HepG2 (cell line): ENCODE data around the gene MAN2B2. TPM values are rescaled to one million over a fixed set of nuclear protein-coding genes. Genes with fewer than 3 reads are reported as not detected.
A peak's percentile ranks its signal among the peaks of the same experiment; 100 is the strongest.

Source experiments
- ATAC-seq: fragments of 200-7000 bp; cut with Tn5 transposase; 3 replicates; pipeline ENCODE4 v1.9.1; 2020; ENCODE audit warnings: mild to moderate bottlenecking, moderate library complexity
- BruUV-seq: library from RNA; stranded (reverse); fragments of 400-500 nt; replicated peaks from 2 replicates; lab custom pipeline; 2021; lab: Mats Ljungman, UMichigan
- CTCF ChIA-PET: fragments of 300-600 bp; formaldehyde crosslinking; extraction: SDS; loops from one replicate; lab custom pipeline; 2021; ENCODE audit warnings: low total read pairs, inconsistent platforms, low intra/inter-chr PET ratio; lab: Yijun Ruan, JAX
- POLR2A ChIA-PET: fragments of 350-600 bp; sonication (Branson Sonifier 250); formaldehyde crosslinking; loops from one replicate; lab custom pipeline; 2020; ENCODE audit warnings: antibody characterized with exemption, inconsistent platforms; lab: Yijun Ruan, JAX
- DNase-seq: peaks from one replicate; pipeline ENCODE4 v3.0.0-alpha.2; 2015; ENCODE audit warnings: low spot score
- FAIRE-seq: peaks from 3 replicates; lab custom pipeline; 2011; peaks lifted over from hg19 to GRCh38; lab: Jason Lieb, UNC
- H2AFZ ChIP-seq: one replicate; pipeline ENCODE4 v1.6.1; 2011; ENCODE audit warnings: low read length, inconsistent platforms
- H3K27ac ChIP-seq: fragments of 300-600 bp; 3 replicates; pipeline ENCODE4 v1.8.0; 2011; ENCODE audit warnings: mixed run types, mild to moderate bottlenecking, mixed read lengths, low read length, inconsistent platforms; ENCODE audit not compliant: insufficient read depth; ENCODE audit errors: extremely low read length
- H3K27me3 ChIP-seq, 2 experiments: fragments of 200-600 bp in 1 of 2; 2 replicates in 1 of 2; 3 replicates in 1 of 2; pipeline versions ENCODE4 v1.6.0 to v1.8.0; 2011; ENCODE audit warnings: low read length in 2 of 2, mild to moderate bottlenecking in 2 of 2, moderate library complexity in 2 of 2, inconsistent platforms in 1 of 2; ENCODE audit not compliant: insufficient read depth in 2 of 2, control insufficient read depth in 1 of 2
- H3K36me3 ChIP-seq, 2 experiments: fragments of 200-600 bp in 1 of 2; replicated peaks in 1 of 2; 2 replicates in 1 of 2; 3 replicates in 1 of 2; pipeline versions ENCODE4 v1.5.1 to v1.8.0; 2011; ENCODE audit warnings: low read length in 2 of 2, inconsistent platforms in 1 of 2; ENCODE audit not compliant: insufficient read depth in 2 of 2, control insufficient read depth in 1 of 2
- H3K4me1 ChIP-seq: 2 replicates; pipeline ENCODE4 v1.5.1; 2012; ENCODE audit warnings: low read length, inconsistent platforms; ENCODE audit not compliant: insufficient read depth
- H3K4me2 ChIP-seq: 2 replicates; pipeline ENCODE4 v1.6.0; 2011; ENCODE audit warnings: low read depth, low read length, inconsistent platforms
- H3K4me3 ChIP-seq, 3 experiments: fragments of 200-600 bp in 1 of 3; sonication (generic), shearing (Covaris generic) in 1 of 3; replicated peaks in 1 of 3; 2 replicates each; pipeline ENCODE4 v1.5.1; 2011 to 2016; ENCODE audit warnings: low read length in 3 of 3, inconsistent platforms in 2 of 3, low read depth in 2 of 3, mild to moderate bottlenecking in 2 of 3, control low read depth in 1 of 3, mixed read lengths in 1 of 3; ENCODE audit not compliant: insufficient read depth in 1 of 3
- H3K79me2 ChIP-seq: one replicate; pipeline ENCODE4 v1.6.1; 2011; ENCODE audit warnings: low read length, inconsistent platforms; ENCODE audit not compliant: insufficient read depth
- H3K9ac ChIP-seq: 2 replicates; pipeline ENCODE4 v1.6.0; 2011; ENCODE audit warnings: mild to moderate bottlenecking, low read depth, low read length, inconsistent platforms; ENCODE audit not compliant: insufficient read depth
- H3K9me3 ChIP-seq: 2 replicates; pipeline ENCODE4 v1.5.1; 2012; ENCODE audit warnings: mild to moderate bottlenecking, low read length
- H4K20me1 ChIP-seq: 2 replicates; pipeline ENCODE4 v1.6.0; 2011; ENCODE audit warnings: inconsistent platforms, mild to moderate bottlenecking, low read length, moderate library complexity; ENCODE audit not compliant: insufficient read depth
- AGO2 ChIP-seq: fragments of 200-400 bp; formaldehyde crosslinking; optimal IDR thresholded peaks from 2 replicates; pipeline ENCODE3; 2017; ENCODE audit warnings: mild to moderate bottlenecking, low read depth, low read length, moderate library complexity
- ARNT ChIP-seq: fragments of 450-650 bp; IDR thresholded peaks from 2 replicates; pipeline ENCODE4 v1.6.1; 2017
- HHEX ChIP-seq: IDR thresholded peaks from 2 replicates; pipeline ENCODE4 v1.6.1; 2016; ENCODE audit warnings: control low read depth
- HNF4G ChIP-seq, 2 experiments: sonication (generic) in 1 of 2; formaldehyde crosslinking in 1 of 2; IDR thresholded peaks; 2 replicates each; pipeline versions ENCODE4 v1.4.0 to v1.6.1; 2011 to 2020; ENCODE audit warnings: borderline replicate concordance in 2 of 2, low read depth in 2 of 2, mild to moderate bottlenecking in 2 of 2, low read length in 1 of 2, missing genetic modification reagents in 1 of 2, moderate library complexity in 1 of 2
- HOXA3 ChIP-seq: sonication (generic); formaldehyde crosslinking; IDR thresholded peaks from 2 replicates; pipeline ENCODE4 v1.5.0; 2020; ENCODE audit warnings: missing genetic modification reagents
- ISX ChIP-seq: sonication (generic); formaldehyde crosslinking; conservative IDR thresholded peaks from 2 replicates; pipeline ENCODE4 v1.5.0; 2020; ENCODE audit warnings: missing genetic modification reagents
- KLF9 ChIP-seq: IDR thresholded peaks from 2 replicates; pipeline ENCODE4 v1.6.1; 2016; ENCODE audit warnings: low read depth
- NR3C1 ChIP-seq: sonication (generic); formaldehyde crosslinking; IDR thresholded peaks from 2 replicates; pipeline ENCODE4 v1.4.0; 2020; ENCODE audit warnings: missing genetic modification reagents
- PAF1 ChIP-seq: IDR thresholded peaks from 2 replicates; pipeline ENCODE4 v1.6.1; 2016; ENCODE audit warnings: missing genetic modification reagents, missing compliant biosample characterization
- RAD21 ChIP-seq: fragments of 450-650 bp; formaldehyde crosslinking; IDR thresholded peaks from 2 replicates; pipeline ENCODE4 v1.5.0; 2020; ENCODE audit warnings: mild to moderate bottlenecking
- RARA ChIP-seq: IDR thresholded peaks from 2 replicates; pipeline ENCODE4 v1.6.1; 2016; ENCODE audit warnings: missing genetic modification reagents, missing compliant biosample characterization
- ZBTB44 ChIP-seq: sonication (generic); formaldehyde crosslinking; IDR thresholded peaks from 2 replicates; pipeline ENCODE4 v1.4.0; 2020; ENCODE audit warnings: missing genetic modification reagents
- ZFP36L2 ChIP-seq: sonication (generic); formaldehyde crosslinking; IDR thresholded peaks from 2 replicates; pipeline ENCODE4 v1.4.0; 2020; ENCODE audit warnings: missing genetic modification reagents
- ZNF629 ChIP-seq: sonication (generic); formaldehyde crosslinking; conservative IDR thresholded peaks from 2 replicates; pipeline ENCODE4 v1.5.0; 2020; ENCODE audit warnings: missing genetic modification reagents
- WGBS: methylation state at CpG from one replicate; pipeline ENCODE4 v1.1.6; 2017; ENCODE audit warnings: low lambda C conversion rate; 5-methylcytosine and 5-hydroxymethylcytosine counted together
- in situ Hi-C: cut with HindIII; loops from 2 replicates; pipeline ENCODE4 v1.10.0; 2017; ENCODE audit warnings: low pct_unique_long_range_greater_than_20kb; ENCODE audit not compliant: extremely low pct_ligation_motif_present
- intact Hi-C: fragments of 100-400 bp; cut with micrococcal nuclease; formaldehyde crosslinking; loops from one replicate; pipeline ENCODE4 v1.10.0; 2022; ENCODE audit not compliant: unreplicated experiment
- polyA plus RNA-seq, 8 experiments: library from polyadenylated mRNA; depleted of rRNA in 3 of 8; stranded (reverse) in 7 of 8; unstranded in 1 of 8; fragments of >200 nt; fragmentation: Illumina TruSeq in 4 of 8; extraction: Trizol in 4 of 8; gene quantifications; 2 replicates each; pipeline versions ENCODE4 v1.2.1 to v1.2.3, GENCODE V29; 2011 to 2016; ENCODE audit warnings: low read depth in 4 of 8, missing spikeins in 1 of 8, mixed read lengths in 1 of 8; ENCODE audit not compliant: insufficient read depth in 1 of 8
- total RNA-seq, 5 experiments: library from RNA; depleted of rRNA; stranded (reverse); fragments of >200 nt; fragmentation: Illumina TruSeq; extraction: Trizol; gene quantifications; 2 replicates each; pipeline ENCODE4 v1.2.3, GENCODE V29; 2016; ENCODE audit warnings: low read depth in 1 of 5
- TF ChIP-seq, protein P1 (sequence below): sonication (generic); formaldehyde crosslinking; IDR thresholded peaks from 2 replicates; pipeline ENCODE4 v1.5.1; 2020; ENCODE audit warnings: mild to moderate bottlenecking, moderate library complexity, missing genetic modification reagents

Gene MAN2B2
- total and polyA plus RNA-seq, 2 of the 13 experiments (the other 11 are each of a cell fraction or from before 2014, with no cell fraction given), result 4.8 to 5.4 TPM

GRCh38 chr4:6586715-6587325, 11.8 kb downstream of the MAN2B2 start (continued):
- TF ChIP-seq AGO2 (peak; percentile 37), RAD21 (CRISPR knock-in tag) (peak; percentile 47; the same call in 1 of the 2 replicates), KLF9 (CRISPR knock-in tag) (no peak), ARNT (no peak), RARA (CRISPR knock-in tag) (no peak), PAF1 (CRISPR knock-in tag) (no peak), ZBTB44 (CRISPR knock-in tag) (no peak), NR3C1 (CRISPR knock-in tag) (no peak), ZFP36L2 (CRISPR knock-in tag) (no peak)
- TF ChIP-seq, protein P1, sequence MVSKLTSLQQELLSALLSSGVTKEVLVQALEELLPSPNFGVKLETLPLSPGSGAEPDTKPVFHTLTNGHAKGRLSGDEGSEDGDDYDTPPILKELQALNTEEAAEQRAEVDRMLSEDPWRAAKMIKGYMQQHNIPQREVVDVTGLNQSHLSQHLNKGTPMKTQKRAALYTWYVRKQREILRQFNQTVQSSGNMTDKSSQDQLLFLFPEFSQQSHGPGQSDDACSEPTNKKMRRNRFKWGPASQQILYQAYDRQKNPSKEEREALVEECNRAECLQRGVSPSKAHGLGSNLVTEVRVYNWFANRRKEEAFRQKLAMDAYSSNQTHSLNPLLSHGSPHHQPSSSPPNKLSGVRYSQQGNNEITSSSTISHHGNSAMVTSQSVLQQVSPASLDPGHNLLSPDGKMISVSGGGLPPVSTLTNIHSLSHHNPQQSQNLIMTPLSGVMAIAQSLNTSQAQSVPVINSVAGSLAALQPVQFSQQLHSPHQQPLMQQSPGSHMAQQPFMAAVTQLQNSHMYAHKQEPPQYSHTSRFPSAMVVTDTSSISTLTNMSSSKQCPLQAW, result 0 out of 2 replicates have a peak, but pooled peaks have one; percentile 18
- TF ChIP-seq, all 625 proteins: peak for 6

DNA sequence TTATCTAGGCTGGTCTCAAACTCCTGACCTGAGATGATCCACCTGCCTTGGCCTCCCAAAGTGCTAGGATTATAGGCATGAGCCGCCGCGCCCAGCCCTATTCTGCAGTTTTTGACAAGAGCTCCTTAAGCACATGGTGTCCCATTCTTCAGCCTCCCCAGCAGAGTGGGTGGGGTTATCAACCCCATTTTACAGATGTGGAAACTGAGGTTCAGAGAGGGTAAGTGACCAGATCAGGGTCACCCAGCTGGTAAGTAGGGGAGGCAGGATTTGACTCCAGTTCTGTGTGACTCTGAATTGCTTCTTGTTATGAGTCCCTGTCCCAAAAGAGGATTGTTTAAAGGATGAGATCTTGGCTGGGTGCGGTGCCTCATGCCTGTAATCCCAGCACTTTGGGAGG, 14.5 kb downstream of the MAN2B2 start:
- Histone ChIP-seq H3K79me2 (no peaks in the 10 kb centered on the region), H3K36me3 (no peaks in the 10 kb centered on the region; a peak in 2 of 5 replicates), H3K4me1 (no peaks in the 10 kb centered on the region), H4K20me1 (no peaks in the 10 kb centered on the region), H3K4me3 (no peak overlapping the region), H3K27ac (no peak overlapping the region), H3K9me3 (no peaks in the 10 kb centered on the region), H3K4me2 (no peak overlapping the region), H3K27me3 (no peaks in the 10 kb centered on the region; a peak in 1 of 5 replicates), H2AFZ (no peak overlapping the region), H3K9ac (no peak overlapping the region)
- intact Hi-C loops, result no loop called here
- in situ Hi-C loops, result no loop called here
- BruUV-seq, result no TSS peak
- ATAC-seq, result no peak
- no peak for TF ChIP-seq HOXA3 (CRISPR knock-in tag)
- TF ChIP-seq HNF4G (IDR thresholded peaks at IDR 0.05; ENCODE audit: borderline replicate concordance, low read depth, low read length), result no peak
- no peak for TF ChIP-seq HNF4G (CRISPR knock-in tag; IDR thresholded peaks at IDR 0.05; ENCODE audit: borderline replicate concordance, low read depth)
- TF ChIP-seq ZNF629, result peak; percentile 73
- TF ChIP-seq HHEX, result no peak
- no peak for TF ChIP-seq ARNT
- TF ChIP-seq ISX, result no peak
- ChIA-PET POLR2A (no interaction called here), CTCF (no interaction called here)
- no peak for FAIRE-seq
- DNase-seq, result no peak
- WGBS, result 94% methylated on average over 4 of the region's 4 CpGs
